ENCODE measurements around the gene PEMT. TPM values are rescaled to one million over a fixed set of nuclear protein-coding genes. Genes with fewer than 3 reads are reported as not detected.
A peak's percentile ranks its signal among the peaks of the same experiment; 100 is the strongest.

Gene PEMT
- total and polyA plus RNA-seq, 2 donors from 2014 or later = 36.8 to 52.1 TPM

DNA sequence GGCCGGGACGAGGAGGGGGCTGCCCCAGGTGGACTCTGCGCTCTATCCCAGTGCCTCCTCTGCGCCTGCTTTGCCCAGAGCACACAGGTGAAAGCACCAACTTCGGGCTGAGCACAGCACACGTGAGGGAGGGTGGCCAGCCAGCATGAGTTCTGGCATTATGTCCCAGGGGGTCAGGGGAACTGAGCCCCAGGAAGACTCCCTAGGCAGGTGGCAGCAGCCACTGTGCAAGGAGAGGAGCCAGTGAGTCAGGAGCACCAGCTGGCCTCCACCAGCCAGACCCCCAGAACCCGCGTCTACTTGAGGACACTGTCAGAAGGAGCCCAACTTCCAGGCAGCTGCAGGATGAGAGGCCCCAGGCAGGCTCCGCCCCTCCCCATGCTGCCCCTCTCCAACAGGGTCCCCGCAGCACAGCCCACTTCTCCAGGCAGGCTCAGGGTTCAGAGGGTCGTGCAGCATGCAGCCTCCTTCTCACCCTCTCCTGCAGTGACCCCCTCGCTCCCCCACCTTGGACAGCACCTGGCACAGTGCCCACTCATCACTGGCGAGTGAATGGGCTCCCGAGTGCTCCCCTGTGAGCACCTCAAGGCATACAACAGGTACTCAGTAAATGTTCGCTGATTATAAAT lies 51.1 kb downstream of the PEMT start:
- intact Hi-C loops (cut with DNase I) = no loop called here
- H3K36me3 ChIP-seq (ENCODE audit: control insufficient read depth in 2 of 3, insufficient read depth in 3 of 3, low read length in 3 of 3) = no peaks in the 10 kb centered on the region
- no peak overlapping the region for H3K4me3 ChIP-seq (ENCODE audit: low read length in 3 of 3)
- FAIRE-seq (no peak), DNase-seq (peak in 1 of 5 donors; percentile 47)
- H3K4me1 ChIP-seq (ENCODE audit: control insufficient read depth in 2 of 3, insufficient read depth in 2 of 3, low read depth in 1 of 3, low read length in 3 of 3) = no peaks in the 10 kb centered on the region
- H3K9ac ChIP-seq (ENCODE audit: low read length in 3 of 3) = no peak overlapping the region
- H3K27me3 ChIP-seq (ENCODE audit: control insufficient read depth, insufficient read depth, low read length) = no peaks in the 10 kb centered on the region
- no peaks in the 10 kb centered on the region for H3K9me3 ChIP-seq (ENCODE audit: control insufficient read depth in 2 of 3, insufficient read depth in 1 of 3, low read length in 3 of 3)
- TF ChIP-seq, protein P1, sequence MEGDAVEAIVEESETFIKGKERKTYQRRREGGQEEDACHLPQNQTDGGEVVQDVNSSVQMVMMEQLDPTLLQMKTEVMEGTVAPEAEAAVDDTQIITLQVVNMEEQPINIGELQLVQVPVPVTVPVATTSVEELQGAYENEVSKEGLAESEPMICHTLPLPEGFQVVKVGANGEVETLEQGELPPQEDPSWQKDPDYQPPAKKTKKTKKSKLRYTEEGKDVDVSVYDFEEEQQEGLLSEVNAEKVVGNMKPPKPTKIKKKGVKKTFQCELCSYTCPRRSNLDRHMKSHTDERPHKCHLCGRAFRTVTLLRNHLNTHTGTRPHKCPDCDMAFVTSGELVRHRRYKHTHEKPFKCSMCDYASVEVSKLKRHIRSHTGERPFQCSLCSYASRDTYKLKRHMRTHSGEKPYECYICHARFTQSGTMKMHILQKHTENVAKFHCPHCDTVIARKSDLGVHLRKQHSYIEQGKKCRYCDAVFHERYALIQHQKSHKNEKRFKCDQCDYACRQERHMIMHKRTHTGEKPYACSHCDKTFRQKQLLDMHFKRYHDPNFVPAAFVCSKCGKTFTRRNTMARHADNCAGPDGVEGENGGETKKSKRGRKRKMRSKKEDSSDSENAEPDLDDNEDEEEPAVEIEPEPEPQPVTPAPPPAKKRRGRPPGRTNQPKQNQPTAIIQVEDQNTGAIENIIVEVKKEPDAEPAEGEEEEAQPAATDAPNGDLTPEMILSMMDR (IDR thresholded peaks at IDR 0.05; ENCODE audit: borderline replicate concordance, extremely low read depth, insufficient read depth) = no peak
- no peak overlapping the region for H3K27ac ChIP-seq (ENCODE audit: low read depth in 2 of 2, low read length in 2 of 2)

DNA sequence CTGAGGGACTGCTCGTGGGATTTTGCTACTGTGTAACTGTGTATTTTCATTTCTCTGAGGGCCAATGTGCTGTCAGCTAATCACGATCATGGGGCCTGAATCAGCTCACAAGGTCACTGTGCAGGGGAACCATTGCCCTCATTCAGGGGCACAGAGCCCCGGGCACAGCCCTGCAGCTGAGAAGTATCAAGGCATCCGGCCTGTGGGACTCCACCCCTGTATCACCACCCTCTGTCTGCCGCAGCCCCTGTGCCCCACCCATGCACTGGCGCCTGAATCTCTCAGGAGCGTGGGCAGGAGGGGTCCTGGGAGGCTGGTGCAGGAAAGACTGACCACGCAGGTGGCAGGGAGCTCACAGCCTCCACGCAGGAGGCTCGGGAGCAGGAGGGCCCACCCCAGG lies 51.9 kb downstream of the PEMT start:
- intact Hi-C loops (cut with DNase I) = no loop called here
- no peaks in the 10 kb centered on the region for H3K9me3 ChIP-seq (ENCODE audit: control insufficient read depth in 2 of 3, insufficient read depth in 1 of 3, low read length in 3 of 3)
- no peak overlapping the region for H3K9ac ChIP-seq (ENCODE audit: low read length in 3 of 3)
- no peak for FAIRE-seq
- H3K27me3 ChIP-seq (ENCODE audit: control insufficient read depth, insufficient read depth, low read length) = no peaks in the 10 kb centered on the region
- no peaks in the 10 kb centered on the region for H3K4me1 ChIP-seq (ENCODE audit: control insufficient read depth in 2 of 3, insufficient read depth in 2 of 3, low read depth in 1 of 3, low read length in 3 of 3)
- no peak overlapping the region for H3K4me3 ChIP-seq (ENCODE audit: low read length in 3 of 3)
- H3K27ac ChIP-seq (ENCODE audit: low read depth in 2 of 2, low read length in 2 of 2) = no peak overlapping the region
- no peak for DNase-seq
- TF ChIP-seq, protein P1 (IDR thresholded peaks at IDR 0.05; ENCODE audit: borderline replicate concordance, extremely low read depth, insufficient read depth) = no peak
- H3K36me3 ChIP-seq (ENCODE audit: control insufficient read depth in 2 of 3, insufficient read depth in 3 of 3, low read length in 3 of 3) = no peaks in the 10 kb centered on the region

DNA sequence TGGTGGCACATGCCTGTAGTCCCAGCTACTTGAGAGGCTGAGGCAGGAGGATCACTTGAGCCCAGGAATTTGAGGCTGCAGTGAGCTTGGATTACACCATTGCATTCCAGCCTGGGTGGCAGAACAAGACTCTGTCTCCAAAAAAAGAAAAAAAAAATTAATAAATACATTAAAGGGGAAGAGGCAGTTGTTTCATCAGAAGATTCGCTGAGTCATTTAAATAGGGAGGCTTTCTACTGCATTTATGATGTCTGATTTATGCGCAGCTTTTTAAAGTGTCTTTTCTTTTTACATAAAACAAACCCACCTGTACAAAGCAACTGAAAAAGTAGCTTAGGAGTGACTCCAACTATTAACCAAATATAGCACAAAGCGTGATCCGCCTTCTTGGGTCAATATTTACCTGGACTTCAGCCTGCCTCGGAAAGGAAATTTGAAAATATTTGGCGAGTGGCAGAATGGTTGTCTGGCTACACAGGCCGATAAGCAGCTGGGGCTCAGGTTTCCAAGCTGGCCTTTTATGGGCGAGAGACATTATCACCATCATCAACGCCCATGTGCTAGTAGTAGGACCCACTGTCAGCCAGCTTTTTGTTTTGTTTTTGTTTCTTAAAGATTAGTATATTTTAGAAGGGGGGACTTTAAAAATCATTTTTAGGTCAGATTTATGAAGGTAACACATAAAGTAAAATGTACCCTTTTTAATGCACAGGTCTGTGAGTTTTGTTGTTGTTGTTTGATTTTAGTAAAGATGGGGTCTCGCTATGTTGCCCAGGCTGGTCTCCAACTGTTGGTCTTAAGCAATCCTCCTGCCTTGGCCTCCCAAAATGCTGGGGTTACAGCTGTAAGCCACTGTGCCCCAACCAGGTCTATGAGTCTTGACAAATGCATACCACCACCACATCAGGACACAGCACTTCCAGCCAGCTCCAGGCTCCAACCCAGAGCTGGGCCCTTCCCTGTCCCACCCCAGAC lies 52.8 kb downstream of the PEMT start:
- intact Hi-C loops (cut with DNase I) = no loop called here
- FAIRE-seq (no peak), DNase-seq (peak in 3 of 5 donors; percentile 37 to 56 (median 44))
- no peak overlapping the region for H3K4me3 ChIP-seq (ENCODE audit: low read length in 3 of 3)
- H3K9ac ChIP-seq (ENCODE audit: low read length in 3 of 3) = no peak overlapping the region
- no peaks in the 10 kb centered on the region for H3K9me3 ChIP-seq (ENCODE audit: control insufficient read depth in 2 of 3, insufficient read depth in 1 of 3, low read length in 3 of 3)
- TF ChIP-seq, protein P1 (IDR thresholded peaks at IDR 0.05; ENCODE audit: borderline replicate concordance, extremely low read depth, insufficient read depth) = no peak
- no peaks in the 10 kb centered on the region for H3K4me1 ChIP-seq (ENCODE audit: control insufficient read depth in 2 of 3, insufficient read depth in 2 of 3, low read depth in 1 of 3, low read length in 3 of 3)
- H3K27ac ChIP-seq (ENCODE audit: low read depth in 2 of 2, low read length in 2 of 2) = no peak overlapping the region
- H3K36me3 ChIP-seq (ENCODE audit: control insufficient read depth in 2 of 3, insufficient read depth in 3 of 3, low read length in 3 of 3) = no peaks in the 10 kb centered on the region
- no peaks in the 10 kb centered on the region for H3K27me3 ChIP-seq (ENCODE audit: control insufficient read depth, insufficient read depth, low read length)

All from kidney (tissue), 14 donors.